Stimulated activated CD8-positive, alpha-beta memory T cell treated with anti-CD3 and anti-CD28 coated beads, Interleukin-2, amount 100 ng/mL, for 1 hour (primary cell): Measurements from ENCODE around the gene AGBL4.
"Not testable (repeated sequence)": the region's sequence is repeated elsewhere in the genome, so short reads cannot be mapped to it uniquely, and the experiment has no call there.

Experiments used
- DNase-seq, 2 donors: peaks; one replicate each; pipeline ENCODE4 v3.0.0-alpha.2; 2020; ENCODE audit warnings: low read depth in 2 of 2

Gene AGBL4

DNA sequence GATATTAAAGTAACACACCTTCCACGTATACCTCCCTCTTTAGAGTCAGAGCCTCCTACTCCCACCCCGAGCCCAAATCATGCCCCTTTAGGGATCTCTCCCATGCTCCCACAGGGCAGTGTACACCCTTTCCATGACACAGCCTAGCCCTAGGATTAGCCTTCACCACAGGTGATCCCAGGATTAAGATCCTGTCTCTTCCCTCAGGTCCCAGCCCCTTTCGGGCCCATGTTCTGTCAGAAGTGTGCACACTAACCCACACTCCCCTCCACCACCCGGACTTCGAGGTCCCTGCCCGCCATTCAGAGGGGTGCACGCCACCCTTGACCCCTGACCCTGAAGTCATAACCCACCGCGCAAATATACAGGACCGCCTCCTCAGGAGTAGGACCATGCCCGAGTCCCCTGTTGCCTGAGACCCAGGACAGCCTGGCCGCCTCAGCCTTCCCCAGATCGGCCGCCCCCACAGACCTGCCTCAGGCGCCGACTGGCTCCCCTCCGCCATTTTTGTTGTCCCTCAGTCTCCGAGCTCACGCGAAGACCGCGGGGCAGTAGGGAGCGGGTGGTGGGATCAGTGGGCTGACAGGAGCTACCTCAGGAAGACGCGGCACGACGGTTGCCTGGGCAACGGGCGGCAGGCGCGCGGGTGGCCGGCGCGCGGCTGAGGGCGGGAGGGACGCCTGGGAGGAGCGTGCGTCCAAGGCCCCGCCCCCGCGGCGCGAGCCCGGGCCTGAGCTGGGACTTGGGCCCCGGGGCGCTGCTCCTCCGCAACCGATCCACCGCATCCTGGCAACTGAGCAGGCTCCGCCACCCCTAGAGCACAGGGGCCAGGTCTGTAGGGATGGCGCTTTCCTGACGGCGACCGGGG lies at the start of gene AGBL4:
AGBL4 (minus strand) TSS at position 663 of the 868 bp plus-strand sequence.
- DNase-seq, result no peak

- no peak for DNase-seq
Measured at GRCh38 chr1:50066806-50067205, 43.1 kb upstream of the AGBL4 start.

GRCh38 chr1:50060279-50060678 lies 36.5 kb upstream of the AGBL4 start:
- DNase-seq, result no peak

- no peak for DNase-seq
Measured at GRCh38 chr1:50048791-50049190, 25.0 kb upstream of the AGBL4 start.

GRCh38 chr1:50047916-50048694 lies 24.4 kb upstream of the AGBL4 start:
- no peak for DNase-seq

GRCh38 chr1:50038237-50038809 lies 14.6 kb upstream of the AGBL4 start:
- DNase-seq, result no peak

DNA sequence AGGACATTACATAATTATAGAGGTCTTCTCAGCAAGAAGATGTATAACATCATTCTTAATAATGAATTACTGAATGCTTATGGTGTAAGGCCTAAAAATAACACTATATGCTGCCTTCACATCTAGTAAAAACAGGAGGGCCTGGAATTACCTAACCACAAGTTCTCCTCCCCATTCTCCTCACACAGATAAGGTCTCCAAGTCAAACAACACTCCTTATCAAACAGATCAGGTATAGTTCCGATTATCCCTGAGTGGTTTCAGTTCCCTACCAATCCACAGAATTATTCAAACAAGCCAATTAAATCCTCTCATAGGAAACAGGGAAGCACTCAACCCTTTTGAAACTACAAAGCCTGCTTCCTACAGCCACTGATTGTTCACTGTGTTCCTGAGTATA lies 4.0 kb upstream of the AGBL4 start:
- DNase-seq, result no peak

- no peak for DNase-seq
Measured at GRCh38 chr1:49995734-49996133, 28.0 kb downstream of the AGBL4 start.

DNA sequence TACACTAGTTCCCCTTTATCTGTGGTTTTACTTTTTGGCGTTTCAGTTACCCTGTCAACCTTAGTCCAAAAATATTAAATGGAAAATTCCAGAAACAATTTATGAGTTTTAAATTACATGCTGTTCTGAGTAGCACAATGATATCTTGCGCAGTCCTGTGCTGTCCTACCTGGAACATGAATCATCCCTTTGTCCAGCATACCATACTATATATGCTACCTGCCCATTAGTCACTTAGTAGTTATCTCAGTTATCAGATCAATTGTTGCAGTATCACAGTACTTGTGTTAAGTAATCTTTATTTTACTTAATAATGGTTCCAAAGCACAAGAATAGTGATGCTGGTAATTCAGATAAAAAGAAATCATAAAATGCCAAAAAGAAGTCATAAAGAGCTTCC lies 52.7 kb downstream of the AGBL4 start:
- DNase-seq, result no peak

DNA sequence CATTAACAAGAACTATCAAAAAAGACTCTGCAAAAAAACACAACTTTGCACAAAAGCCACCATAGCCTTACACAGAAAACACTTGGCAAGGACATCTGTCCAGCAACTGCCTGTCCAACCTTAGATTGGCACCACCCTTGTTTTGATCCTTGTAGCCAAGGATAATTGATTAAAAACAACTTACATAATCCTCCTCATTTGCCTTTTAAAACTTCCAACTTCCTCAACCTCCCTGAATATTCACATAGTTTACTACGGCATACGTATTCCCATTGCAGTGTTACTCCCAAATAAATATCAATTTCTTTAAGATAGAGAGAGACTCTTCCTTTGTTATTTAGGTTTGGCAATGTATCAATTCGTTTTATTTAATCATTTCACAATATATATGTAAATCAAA lies 72.4 kb downstream of the AGBL4 start:
- DNase-seq, result no peak

- DNase-seq, result not testable (repeated sequence)
Measured at GRCh38 chr1:49915301-49915700, 108.5 kb downstream of the AGBL4 start.

- DNase-seq, result no peak
Measured at GRCh38 chr1:49906365-49906764, 117.4 kb downstream of the AGBL4 start.

DNA sequence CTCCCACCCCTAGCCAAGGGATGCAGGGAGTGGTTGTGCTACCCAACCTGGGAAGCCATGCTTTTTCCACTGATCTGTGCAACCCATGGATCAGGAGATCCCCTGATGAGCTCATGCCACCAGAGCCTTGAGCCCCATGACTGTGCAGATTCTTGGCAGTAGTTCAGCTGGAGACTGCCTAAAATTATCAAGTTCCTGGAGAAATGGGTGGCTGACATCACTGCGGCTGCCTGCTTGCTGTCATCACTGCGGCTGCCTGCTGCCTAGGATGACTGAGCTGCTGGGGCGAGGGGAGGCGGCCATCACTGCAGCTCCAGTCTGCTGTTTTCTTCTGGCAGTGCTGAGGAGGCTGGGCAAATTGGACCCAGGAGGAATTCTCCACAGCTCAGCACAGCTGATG lies 159.2 kb downstream of the AGBL4 start:
- no peak for DNase-seq

GRCh38 chr1:49854741-49855140 lies 169.0 kb downstream of the AGBL4 start:
- DNase-seq, result no peak

- no peak for DNase-seq
Measured at GRCh38 chr1:49842596-49842995, 181.2 kb downstream of the AGBL4 start.

DNA sequence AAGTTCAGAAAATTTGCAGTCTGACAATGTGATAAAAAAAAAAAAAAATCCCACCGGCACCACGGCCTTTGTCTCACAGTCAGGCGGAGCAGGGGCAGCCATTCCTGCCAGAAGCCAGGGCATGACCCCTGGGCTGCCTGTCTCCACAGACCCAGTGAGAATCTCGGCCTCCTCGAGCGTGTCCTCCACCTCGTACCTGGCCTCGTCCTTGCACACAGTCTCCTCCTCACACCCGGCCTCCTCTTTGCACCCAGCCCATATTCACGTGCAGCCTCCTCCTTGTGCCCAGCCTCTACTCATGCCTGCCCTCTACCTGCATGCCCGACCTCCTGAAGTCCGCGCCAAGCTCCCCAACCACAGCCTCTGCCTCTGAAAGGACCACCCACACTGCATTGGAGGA lies 182.0 kb downstream of the AGBL4 start:
- DNase-seq, result no peak

GRCh38 chr1:49824261-49824660 lies 199.5 kb downstream of the AGBL4 start:
- DNase-seq, result no peak

- no peak for DNase-seq
Measured at GRCh38 chr1:49817681-49818080, 206.1 kb downstream of the AGBL4 start.

DNA sequence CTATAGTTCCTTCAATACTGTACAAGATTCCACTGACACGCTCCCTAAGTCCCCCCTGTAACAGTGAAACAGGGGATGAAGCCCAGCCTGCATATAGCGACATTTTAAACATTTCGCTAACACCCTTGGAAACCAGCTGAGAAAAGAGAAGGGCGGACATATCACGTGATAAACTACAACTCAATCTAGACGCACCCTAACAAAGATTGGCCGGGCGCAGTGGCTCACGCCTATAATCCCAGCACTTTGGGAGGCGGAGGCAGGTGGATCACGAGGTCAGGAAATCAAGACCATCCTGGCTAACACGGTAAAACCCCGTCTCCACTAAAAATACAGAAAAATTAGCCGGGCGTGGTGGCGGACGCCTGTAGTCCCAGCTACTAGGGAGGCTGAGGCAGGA lies 236.7 kb downstream of the AGBL4 start:
- DNase-seq, result not testable (repeated sequence)

GRCh38 chr1:49765034-49765433 lies 258.7 kb downstream of the AGBL4 start:
- no peak for DNase-seq

DNA sequence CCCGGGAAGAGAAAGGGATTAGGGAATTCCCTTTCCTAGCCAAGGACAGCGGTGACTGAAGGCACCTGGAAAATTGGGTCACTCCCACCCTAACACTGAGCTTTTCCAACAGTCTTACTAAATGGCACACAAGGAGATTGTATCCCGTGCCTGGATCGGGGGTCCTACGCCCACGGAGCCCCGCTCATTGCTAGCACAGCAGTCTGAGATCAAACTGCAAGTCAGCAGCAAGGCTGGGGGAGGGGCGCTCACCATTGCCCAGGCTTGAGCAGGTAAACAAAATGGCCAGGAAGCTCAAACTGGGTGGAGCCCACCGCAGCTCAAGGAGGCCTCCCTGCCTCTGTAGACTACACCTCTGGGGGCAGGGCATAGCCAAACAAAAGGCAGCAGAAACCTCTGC lies 285.6 kb downstream of the AGBL4 start:
- DNase-seq, result not testable (repeated sequence)

DNA sequence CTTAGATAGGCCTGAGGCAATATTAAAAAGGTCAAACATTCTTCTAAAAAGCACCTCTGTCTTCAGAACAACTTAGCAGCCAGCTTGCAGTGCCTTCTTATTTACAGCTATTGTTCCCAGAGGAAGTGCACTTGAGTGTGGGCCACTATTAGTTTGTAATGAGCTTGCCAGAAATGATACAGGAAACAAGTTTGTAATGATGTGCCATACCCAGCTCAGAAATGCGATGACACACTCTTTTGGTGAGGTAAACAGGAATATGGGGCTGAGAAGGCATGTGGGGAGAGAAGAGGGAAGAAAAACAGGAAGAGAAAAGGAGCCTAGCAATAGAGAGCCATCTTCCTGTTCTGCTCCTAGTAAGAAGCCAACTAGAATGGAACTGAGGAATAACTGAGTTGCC lies 295.4 kb downstream of the AGBL4 start:
- no peak for DNase-seq

GRCh38 chr1:49723662-49724061 lies 300.1 kb downstream of the AGBL4 start:
- DNase-seq, result no peak
